BLaER1 treated with 17β-estradiol and CSF1 and Interleukin-3, amounts not matched to agents 10 nM and 100 nM (cell line): ENCODE data around the gene HOXB8.

Experiments
- H3K27ac ChIP-seq, 11 experiments: shearing (Covaris generic); formaldehyde crosslinking; 2 replicates each; pipeline ENCODE4 v1.8.1; 2022
- H3K27me3 ChIP-seq, 11 experiments: shearing (Covaris generic); formaldehyde crosslinking; 2 replicates each; pipeline ENCODE4 v1.8.1; 2022
- H3K36me3 ChIP-seq, 11 experiments: shearing (Covaris generic); formaldehyde crosslinking; 2 replicates each; pipeline ENCODE4 v1.8.1; 2022
- H3K4me1 ChIP-seq, 10 experiments: shearing (Covaris generic); formaldehyde crosslinking; 2 replicates each; pipeline ENCODE4 v1.8.1; 2022
- H3K4me2 ChIP-seq, 11 experiments: shearing (Covaris generic); formaldehyde crosslinking; 2 replicates each; pipeline ENCODE4 v1.8.1; 2022
- H3K4me3 ChIP-seq, 10 experiments: shearing (Covaris generic); formaldehyde crosslinking; 2 replicates each; pipeline ENCODE4 v1.8.1; 2022
- H3K9ac ChIP-seq, 11 experiments: shearing (Covaris generic); formaldehyde crosslinking; 2 replicates each; pipeline ENCODE4 v1.8.1; 2022
- H3K9me3 ChIP-seq, 11 experiments: shearing (Covaris generic); formaldehyde crosslinking; replicated peaks in 1 of 11; 2 replicates each; pipeline ENCODE4 v1.8.1; 2022
- H4K20me1 ChIP-seq, 11 experiments: shearing (Covaris generic); formaldehyde crosslinking; 2 replicates each; pipeline ENCODE4 v1.8.1; 2022
- Cebpa-rat ChIP-seq, 11 experiments: shearing (Covaris generic); IDR thresholded peaks; 2 replicates each; pipeline ENCODE4 v1.8.1; 2022

HOXB8 gene

DNA sequence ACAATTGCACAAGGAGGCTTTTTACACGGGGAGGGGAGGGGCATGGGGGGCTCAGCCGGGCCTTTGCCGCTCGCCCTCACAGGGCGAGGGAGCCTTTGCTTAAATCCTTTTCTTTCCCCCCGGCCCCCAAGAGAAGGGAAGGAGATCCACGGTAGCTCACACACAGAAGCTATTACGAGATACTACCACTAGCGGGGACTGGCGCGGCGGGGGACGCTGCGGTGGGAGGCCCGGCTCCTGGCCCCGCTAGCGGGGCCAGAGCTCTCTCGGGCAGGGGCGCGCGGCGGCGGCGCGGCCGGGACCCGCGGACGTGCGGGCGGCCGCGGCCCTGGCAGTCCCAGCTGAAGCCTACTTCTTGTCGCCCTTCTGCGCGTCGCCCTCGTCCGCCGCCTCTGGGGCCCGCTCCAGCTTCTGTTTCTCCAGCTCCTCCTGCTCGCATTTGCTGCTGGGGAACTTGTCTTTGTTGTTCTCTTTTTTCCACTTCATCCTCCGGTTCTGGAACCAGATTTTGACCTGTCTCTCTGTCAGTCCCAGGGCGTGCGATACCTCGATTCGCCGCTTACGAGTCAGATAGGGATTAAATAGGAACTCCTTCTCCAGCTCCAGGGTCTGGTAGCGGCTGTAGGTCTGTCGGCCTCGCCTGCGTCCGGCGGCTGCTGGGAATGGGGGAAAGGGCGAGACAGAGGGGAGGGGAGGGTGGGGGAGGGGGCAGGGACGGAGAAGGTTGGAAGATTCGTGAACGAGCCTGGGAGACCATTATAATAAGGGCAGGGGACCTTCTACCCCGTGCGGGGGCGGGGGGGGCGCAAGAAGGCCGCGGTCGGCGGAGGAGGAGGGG is 2.0 kb downstream of the HOXB8 start:
- H3K4me3 ChIP-seq = peak overlapping the region in 2 of 10 experiments; percentile 25 to 36; a peak in 3 of 20 replicates
- peaks cover 0 to 92% (median 82%) of the 10 kb centered on the region in 11 experiments; a peak in 19 of 22 replicates for H4K20me1 ChIP-seq
- H3K4me2 ChIP-seq = peak overlapping the region in 3 of 11 experiments; percentile 35 to 67 (median 62); a peak in 5 of 22 replicates

DNA sequence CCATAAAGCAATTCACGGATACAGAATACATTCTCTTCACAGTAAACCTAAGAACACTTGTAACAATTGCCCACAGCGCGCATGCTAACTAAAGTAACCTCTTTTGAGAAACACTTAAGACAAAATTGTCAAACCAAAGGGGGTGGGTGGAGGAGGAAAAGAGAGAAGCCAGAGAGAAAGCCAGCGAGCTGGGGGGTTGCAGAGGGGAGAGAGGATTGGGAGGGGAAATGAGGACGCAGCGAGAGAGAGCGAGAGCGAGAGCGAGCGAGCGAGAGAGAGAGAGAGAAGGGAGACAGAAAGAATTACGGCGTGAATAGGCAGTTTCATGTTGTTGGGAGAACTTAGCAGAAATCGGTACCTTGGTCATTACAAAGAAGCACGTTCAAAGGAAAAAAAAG is 2.6 kb downstream of the HOXB8 start:
- Histone ChIP-seq H3K9me3 (peaks cover 0 to 9% (median 5%) of the 10 kb centered on the region in 11 experiments; a peak in 9 of 22 replicates), H3K9ac (no peak overlapping the region), H3K27me3 (peaks cover 100% of the 10 kb centered on the region in 11 experiments), H3K36me3 (no peaks in the 10 kb centered on the region), H3K4me2 (peak overlapping the region in 2 of 11 experiments; percentile 62 to 67; a peak in 4 of 22 replicates), H3K4me1 (peaks cover 0 to 13% (median 4%) of the 10 kb centered on the region in 10 experiments; a peak in 7 of 20 replicates), H4K20me1 (peaks cover 0 to 92% (median 78%) of the 10 kb centered on the region in 11 experiments; a peak in 19 of 22 replicates), H3K4me3 (peak overlapping the region in 2 of 10 experiments; percentile 25 to 36; a peak in 3 of 20 replicates), H3K27ac (no peak overlapping the region)
- no peak for TF ChIP-seq Cebpa-rat (IDR thresholded peaks at IDR 0.05)

More for the DNA sequence above, 2.0 kb downstream of the HOXB8 start:
- H3K4me1 ChIP-seq = peaks cover 0 to 13% (median 4%) of the 10 kb centered on the region in 10 experiments; a peak in 7 of 20 replicates
- no peak for TF ChIP-seq Cebpa-rat (IDR thresholded peaks at IDR 0.05)
- no peak overlapping the region for H3K27ac ChIP-seq
- peaks cover 0 to 9% (median 5%) of the 10 kb centered on the region in 11 experiments; a peak in 9 of 22 replicates for H3K9me3 ChIP-seq
- H3K36me3 ChIP-seq = no peaks in the 10 kb centered on the region
- H3K27me3 ChIP-seq = peaks cover 100% of the 10 kb centered on the region in 11 experiments
- no peak overlapping the region for H3K9ac ChIP-seq

DNA sequence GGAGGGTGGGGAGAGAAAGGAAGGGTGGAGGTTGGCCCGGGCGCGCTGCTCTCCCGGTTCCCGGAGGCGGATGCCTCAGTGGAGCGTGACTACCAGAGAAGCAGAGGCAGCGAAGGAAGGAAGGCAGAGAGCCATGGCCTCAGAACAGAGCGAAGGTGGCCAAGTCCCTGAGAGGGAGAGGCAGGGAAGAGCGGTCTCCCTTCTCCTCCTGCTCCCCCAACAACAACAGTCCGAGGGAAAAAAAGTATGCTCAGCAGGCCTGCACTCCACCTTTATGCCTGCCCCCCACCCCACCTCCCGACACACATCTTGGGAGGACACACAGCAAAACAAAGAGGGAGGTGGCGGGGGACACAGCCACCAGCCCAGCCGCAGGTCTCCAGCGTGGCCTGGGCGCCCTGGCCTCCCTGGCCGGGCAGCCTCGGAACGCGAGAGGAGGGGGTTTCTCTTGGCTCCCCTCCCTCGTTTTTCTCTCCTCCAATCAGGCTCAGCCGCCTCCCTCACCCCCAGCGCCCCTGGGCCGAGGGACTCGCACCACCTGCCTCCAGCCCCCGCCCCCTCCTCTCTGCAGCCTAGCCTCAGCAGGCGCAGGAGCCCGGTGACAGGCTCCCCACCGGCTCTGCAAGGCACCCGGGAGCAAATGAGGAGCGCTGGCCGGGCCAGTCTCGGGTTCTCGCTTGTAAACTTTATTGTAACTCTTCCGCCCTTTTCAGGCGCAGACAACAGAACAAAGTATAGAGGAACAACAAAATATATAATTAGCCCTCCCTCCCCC is 3.2 kb downstream of the HOXB8 start:
- TF ChIP-seq Cebpa-rat (IDR thresholded peaks at IDR 0.05) = no peak

DNA sequence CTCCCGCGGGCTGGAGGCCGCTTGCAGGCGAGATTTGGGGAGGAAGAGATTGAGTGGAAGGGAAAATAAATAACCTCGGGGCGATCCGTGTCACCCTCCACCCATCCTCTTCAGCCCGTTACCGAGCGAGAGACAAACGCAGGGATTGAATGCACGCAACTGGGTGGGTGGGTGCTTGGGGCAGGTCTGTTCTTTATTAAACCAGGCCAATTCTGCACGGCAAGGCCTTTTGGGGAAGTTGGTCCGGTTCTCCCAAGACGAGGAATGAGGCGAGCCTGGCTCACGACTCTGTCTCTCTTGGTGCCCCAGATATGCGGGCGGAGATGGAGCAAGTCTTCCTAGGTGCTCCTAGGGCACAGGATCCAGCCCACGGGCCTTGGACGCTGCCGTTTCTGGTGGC is 3.9 kb downstream of the HOXB8 start:
- H3K27ac ChIP-seq = no peak overlapping the region
- H3K4me1 ChIP-seq = peaks cover 0 to 13% (median 4%) of the 10 kb centered on the region in 10 experiments; a peak in 7 of 20 replicates
- no peaks in the 10 kb centered on the region for H3K36me3 ChIP-seq
- no peak for TF ChIP-seq Cebpa-rat (IDR thresholded peaks at IDR 0.05)
- H4K20me1 ChIP-seq = peaks cover 0 to 92% (median 76%) of the 10 kb centered on the region in 11 experiments; a peak in 19 of 22 replicates
- peaks cover 100% of the 10 kb centered on the region in 11 experiments for H3K27me3 ChIP-seq
- H3K9me3 ChIP-seq = peaks cover 0 to 9% (median 5%) of the 10 kb centered on the region in 11 experiments; a peak in 9 of 22 replicates
- H3K4me2 ChIP-seq = no peak overlapping the region
- H3K4me3 ChIP-seq = no peak overlapping the region
- no peak overlapping the region for H3K9ac ChIP-seq

More for the DNA sequence above, 3.2 kb downstream of the HOXB8 start:
- Histone ChIP-seq H3K4me2 (peak overlapping the region in 4 of 11 experiments; percentile 8 to 67 (median 26); a peak in 5 of 22 replicates), H3K9me3 (peaks cover 0 to 9% (median 5%) of the 10 kb centered on the region in 11 experiments; a peak in 9 of 22 replicates), H3K36me3 (no peaks in the 10 kb centered on the region), H3K27me3 (peaks cover 100% of the 10 kb centered on the region in 11 experiments), H3K27ac (no peak overlapping the region), H4K20me1 (peaks cover 0 to 92% (median 76%) of the 10 kb centered on the region in 11 experiments; a peak in 19 of 22 replicates), H3K9ac (no peak overlapping the region), H3K4me1 (peaks cover 0 to 13% (median 4%) of the 10 kb centered on the region in 10 experiments; a peak in 7 of 20 replicates), H3K4me3 (no peak overlapping the region)

DNA sequence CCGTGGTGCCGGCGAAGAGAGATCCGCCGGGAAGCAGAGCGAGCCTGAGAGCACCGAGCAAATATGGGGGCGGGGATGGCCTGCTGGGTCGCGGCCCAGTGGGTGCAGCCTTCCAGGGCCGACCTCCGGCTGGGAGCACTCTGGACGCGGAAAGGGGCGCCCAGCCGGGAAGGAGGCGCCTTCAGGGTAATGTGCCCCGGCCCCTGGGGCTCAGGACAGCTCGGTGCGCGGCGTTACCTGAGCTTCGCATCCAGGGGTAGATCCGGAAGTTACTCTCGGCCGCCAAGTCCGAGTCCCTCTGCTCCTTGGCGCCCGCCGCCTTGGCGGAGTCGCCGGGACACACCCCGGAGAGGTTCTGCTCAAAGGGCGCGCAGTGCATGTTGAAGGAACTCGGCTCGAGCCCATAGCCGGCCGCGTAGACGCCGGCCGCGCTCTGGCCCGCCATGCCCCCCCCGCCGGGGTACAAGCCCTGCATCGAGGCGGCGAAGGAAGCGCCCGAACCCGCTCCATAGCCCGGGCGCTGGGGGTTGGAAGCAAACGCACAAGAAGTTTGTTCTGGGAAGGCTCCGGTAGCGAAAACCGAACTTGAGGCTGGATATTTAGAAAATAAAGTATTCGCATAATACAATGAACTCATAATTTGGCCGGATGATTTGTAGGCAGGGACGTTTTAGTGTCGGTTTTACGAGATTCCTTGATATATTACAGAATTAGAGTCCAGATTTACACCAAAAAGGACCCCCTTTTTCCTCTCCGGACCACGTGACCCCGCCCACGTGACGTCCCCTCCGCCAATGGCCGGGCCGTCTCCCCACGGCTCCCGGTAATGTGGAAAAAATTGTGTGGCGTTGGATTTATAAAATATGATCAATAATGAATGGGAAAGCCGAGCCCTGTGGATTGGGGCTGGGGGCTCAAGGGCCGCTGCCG is 4.5 kb downstream of the HOXB8 start, which contains the start of gene HOXB7:
Gene HOXB7, minus strand, starts transcription at position 736 of the 930 bp plus-strand sequence. Its CDS starts 99 bp downstream, at position 637.
- Histone ChIP-seq H4K20me1 (peaks cover 0 to 92% (median 76%) of the 10 kb centered on the region in 11 experiments; a peak in 19 of 22 replicates), H3K4me1 (peaks cover 0 to 13% (median 4%) of the 10 kb centered on the region in 10 experiments; a peak in 7 of 20 replicates), H3K4me3 (no peak within 1 kb of the TSS), H3K36me3 (no peaks in the 10 kb centered on the region), H3K9me3 (peaks cover 0 to 9% (median 5%) of the 10 kb centered on the region in 11 experiments; a peak in 9 of 22 replicates), H3K27ac (no peak within 1 kb of the TSS), H3K4me2 (peak within 1 kb of the TSS in 4 of 11 experiments; percentile 8 to 67 (median 26); a peak in 4 of 22 replicates), H3K27me3 (peaks cover 100% of the 10 kb centered on the region in 11 experiments), H3K9ac (no peak within 1 kb of the TSS)
- no peak for TF ChIP-seq Cebpa-rat (IDR thresholded peaks at IDR 0.05)

DNA sequence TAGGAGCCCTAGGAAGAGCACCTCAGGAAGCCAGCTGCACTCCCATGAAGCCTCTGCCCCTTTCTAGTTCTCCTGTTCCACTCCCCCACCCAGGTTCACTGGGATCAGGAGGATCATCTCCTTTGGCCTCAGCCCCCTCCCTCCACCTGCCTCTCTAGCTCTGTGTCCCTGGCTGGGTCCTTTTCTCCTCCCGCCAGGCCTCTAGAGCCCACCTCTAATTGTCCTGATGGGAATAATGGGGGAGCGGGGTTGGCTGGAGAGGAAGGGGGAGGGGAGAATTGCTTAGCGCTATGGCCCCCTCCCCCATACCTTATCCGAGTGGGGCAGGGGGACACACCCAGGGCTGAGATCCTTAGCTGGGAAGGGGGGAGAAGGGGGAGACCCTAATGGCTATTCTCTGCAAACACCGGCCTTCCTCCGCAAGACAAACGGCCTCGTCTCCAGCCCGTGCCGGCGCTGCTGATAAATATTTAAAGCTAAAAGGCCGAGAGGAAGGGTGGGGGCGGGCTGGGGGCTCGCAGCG is 5.3 kb downstream of the HOXB8 start:
- H3K27ac ChIP-seq = no peak overlapping the region
- H3K4me3 ChIP-seq = no peak overlapping the region
- H3K4me1 ChIP-seq = peaks cover 0 to 13% (median 4%) of the 10 kb centered on the region in 10 experiments; a peak in 7 of 20 replicates
- no peaks in the 10 kb centered on the region for H3K36me3 ChIP-seq
- H3K9me3 ChIP-seq = peaks cover 0 to 9% (median 5%) of the 10 kb centered on the region in 11 experiments; a peak in 9 of 22 replicates
- no peak for TF ChIP-seq Cebpa-rat (IDR thresholded peaks at IDR 0.05)
- no peak overlapping the region for H3K4me2 ChIP-seq
- H3K9ac ChIP-seq = no peak overlapping the region
- peaks cover 100% of the 10 kb centered on the region in 11 experiments for H3K27me3 ChIP-seq
- peaks cover 0 to 92% (median 81%) of the 10 kb centered on the region in 11 experiments; a peak in 19 of 22 replicates for H4K20me1 ChIP-seq

DNA sequence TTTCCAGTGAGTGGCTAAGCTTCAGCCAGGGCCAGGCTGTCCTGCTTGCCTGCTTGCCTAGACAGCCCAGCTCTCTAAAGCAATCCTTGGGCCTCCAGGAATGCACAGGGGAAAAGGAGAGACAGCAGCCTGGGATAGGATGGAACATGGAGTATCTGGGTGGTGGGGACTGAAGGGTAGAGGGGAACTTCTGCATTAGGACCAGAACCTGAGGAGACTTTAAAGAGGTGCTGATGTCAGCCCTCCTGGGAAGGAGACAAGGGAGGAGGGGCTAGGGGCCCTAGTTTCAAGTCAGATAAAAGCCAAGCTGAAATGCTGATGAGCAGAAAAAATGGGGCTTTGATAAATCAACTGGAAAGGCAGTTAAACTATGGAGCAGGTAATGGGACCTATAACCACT is 6.1 kb downstream of the HOXB8 start:
- H3K9ac ChIP-seq = no peak overlapping the region
- H4K20me1 ChIP-seq = peaks cover 0 to 95% (median 84%) of the 10 kb centered on the region in 11 experiments; a peak in 19 of 22 replicates
- no peak overlapping the region for H3K27ac ChIP-seq
- H3K27me3 ChIP-seq = peaks cover 100% of the 10 kb centered on the region in 11 experiments
- H3K36me3 ChIP-seq = no peaks in the 10 kb centered on the region
- TF ChIP-seq Cebpa-rat (IDR thresholded peaks at IDR 0.05) = no peak
- H3K4me1 ChIP-seq = peaks cover 0 to 13% (median 4%) of the 10 kb centered on the region in 10 experiments; a peak in 7 of 20 replicates
- no peak overlapping the region for H3K4me3 ChIP-seq
- H3K4me2 ChIP-seq = no peak overlapping the region
- peaks cover 0 to 9% (median 5%) of the 10 kb centered on the region in 11 experiments; a peak in 9 of 22 replicates for H3K9me3 ChIP-seq
